HG03558 (cell line): ENCODE measurements around the gene CAPN2.

ENCODE experiments used
- ATAC-seq: cut with Tn5 transposase; IDR thresholded peaks from one replicate; pipeline ENCODE4 v1.9.1; 2021; ENCODE audit warnings: moderate number of reproducible peaks; ENCODE audit not compliant: unreplicated experiment; ENCODE audit errors: extremely low read depth

CAPN2 gene

DNA sequence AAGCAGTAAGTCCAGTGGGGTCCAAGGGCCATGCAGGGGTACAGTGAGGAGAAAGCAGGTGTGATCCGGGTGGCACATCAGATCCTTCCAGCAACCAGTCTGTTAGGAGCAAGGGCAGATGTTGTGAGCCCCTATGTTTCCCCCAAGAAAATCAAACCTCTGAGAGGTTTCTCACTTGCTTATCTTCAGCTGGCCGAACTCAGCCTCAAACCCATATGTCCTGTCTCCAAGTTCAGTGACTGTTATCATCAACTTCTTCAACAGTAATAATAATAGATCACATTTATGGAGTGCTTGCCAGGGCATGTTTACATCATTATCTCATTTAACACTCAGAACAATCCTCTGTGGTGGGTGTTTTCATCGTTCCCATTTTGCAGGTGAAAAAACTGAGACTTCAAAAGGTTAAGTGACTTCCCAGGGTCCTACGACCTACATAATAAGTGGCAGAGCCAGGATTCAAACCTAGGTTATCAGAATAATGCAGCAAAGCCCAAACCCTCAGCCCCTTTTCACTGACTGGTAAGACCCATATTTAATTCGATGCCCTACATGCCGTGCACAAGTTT lies 3.3 kb downstream of the CAPN2 start:
- no peak for ATAC-seq

DNA sequence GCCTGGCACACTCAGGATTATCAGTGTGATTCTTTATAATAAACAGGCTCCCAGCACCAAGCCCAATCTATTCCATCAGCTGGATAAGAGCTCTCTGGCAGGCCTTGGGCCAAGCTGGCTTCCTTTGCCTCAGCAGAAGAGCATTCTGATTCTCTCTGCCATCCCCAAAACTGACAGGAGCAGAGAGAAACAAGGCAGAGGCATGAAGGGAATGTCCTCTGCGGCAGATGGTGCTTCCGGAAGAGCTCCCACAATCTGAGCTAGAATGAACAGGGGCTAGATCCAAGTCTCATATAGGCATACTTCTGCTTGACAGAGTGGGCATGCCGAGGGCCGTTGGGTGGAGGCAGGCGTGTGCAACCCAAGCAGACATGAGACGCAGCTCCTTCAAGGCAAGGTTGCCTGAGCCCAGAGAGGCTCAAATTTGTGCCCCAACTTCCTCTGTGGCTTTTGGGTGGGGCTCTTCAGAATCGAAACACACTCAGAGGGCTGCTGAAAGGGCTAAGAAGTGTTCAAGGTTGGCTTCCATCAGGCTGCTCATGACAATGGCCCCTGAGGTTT lies 4.0 kb downstream of the CAPN2 start:
- no peak for ATAC-seq

DNA sequence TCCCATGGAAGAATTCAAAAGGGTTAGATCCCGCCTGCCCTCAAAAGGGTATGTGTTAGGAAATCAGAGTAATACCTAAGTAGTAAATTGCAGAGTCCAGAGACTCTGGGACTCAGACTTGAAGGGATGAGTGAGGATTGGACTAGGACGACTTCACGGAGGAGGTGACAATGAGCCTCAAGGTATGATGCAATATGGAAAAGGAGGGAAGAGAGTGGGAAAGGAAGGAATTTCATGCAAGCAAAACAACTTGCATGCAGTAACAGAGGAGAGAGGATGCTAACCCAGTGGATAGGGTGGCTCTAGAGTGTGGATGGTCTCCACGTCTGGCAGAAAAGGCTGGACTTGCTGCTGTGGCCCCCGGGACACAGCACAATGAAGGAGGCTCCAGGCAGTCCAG lies 4.8 kb downstream of the CAPN2 start:
- ATAC-seq, result no peak

DNA sequence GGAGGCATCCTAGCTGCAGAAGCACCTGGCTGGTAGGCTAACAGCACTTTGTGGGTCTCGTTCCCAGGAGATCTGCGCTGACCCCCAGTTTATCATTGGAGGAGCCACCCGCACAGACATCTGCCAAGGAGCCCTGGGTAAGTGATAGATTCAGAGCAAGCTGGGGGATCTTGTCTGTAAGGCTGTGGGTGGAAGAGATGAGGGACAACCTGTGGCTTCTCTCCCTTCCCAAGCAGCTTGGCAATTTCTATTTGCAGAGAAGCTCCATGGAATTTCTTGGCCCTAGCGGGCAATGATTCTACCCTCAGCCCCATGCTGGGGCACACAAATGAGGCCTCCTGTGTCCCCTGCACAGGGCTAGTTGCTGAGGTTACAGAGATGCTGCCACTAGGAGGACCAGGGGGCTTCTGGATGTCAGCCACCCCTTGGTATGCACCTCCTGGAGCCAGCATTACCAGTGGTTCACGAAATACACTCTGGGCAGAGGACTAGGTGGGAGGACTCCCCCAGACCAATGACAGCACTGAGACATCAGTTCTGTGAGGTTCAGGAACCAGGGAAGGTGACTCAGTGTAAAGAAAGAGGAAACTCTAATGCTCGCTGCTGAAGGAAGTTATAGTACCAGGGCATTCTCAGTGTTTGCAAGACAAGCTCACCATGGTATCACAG lies 5.5 kb downstream of the CAPN2 start:
- ATAC-seq, result no peak

DNA sequence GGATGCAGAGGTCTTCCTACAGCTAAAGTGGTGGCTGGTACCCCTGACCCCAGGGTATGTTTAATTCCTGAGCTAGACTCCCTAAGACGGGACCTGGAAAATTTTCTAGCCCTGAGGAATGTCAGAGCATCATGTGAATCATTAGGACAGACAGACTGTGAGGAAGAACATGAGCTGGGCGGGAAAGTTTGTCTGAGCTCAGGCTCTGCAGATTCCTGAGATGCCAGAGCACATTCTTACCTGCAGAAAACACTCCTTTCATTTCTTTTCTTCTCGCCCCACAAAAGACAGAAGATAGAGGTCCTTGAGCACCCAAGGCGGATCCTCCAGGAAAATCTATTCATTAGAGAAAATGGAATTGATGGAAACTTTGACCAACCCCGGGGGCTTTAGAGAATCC lies 6.5 kb downstream of the CAPN2 start:
- no peak for ATAC-seq

- no peak for ATAC-seq
Measured at GRCh38 chr1:223720971-223721591, 8.7 kb downstream of the CAPN2 start.

DNA sequence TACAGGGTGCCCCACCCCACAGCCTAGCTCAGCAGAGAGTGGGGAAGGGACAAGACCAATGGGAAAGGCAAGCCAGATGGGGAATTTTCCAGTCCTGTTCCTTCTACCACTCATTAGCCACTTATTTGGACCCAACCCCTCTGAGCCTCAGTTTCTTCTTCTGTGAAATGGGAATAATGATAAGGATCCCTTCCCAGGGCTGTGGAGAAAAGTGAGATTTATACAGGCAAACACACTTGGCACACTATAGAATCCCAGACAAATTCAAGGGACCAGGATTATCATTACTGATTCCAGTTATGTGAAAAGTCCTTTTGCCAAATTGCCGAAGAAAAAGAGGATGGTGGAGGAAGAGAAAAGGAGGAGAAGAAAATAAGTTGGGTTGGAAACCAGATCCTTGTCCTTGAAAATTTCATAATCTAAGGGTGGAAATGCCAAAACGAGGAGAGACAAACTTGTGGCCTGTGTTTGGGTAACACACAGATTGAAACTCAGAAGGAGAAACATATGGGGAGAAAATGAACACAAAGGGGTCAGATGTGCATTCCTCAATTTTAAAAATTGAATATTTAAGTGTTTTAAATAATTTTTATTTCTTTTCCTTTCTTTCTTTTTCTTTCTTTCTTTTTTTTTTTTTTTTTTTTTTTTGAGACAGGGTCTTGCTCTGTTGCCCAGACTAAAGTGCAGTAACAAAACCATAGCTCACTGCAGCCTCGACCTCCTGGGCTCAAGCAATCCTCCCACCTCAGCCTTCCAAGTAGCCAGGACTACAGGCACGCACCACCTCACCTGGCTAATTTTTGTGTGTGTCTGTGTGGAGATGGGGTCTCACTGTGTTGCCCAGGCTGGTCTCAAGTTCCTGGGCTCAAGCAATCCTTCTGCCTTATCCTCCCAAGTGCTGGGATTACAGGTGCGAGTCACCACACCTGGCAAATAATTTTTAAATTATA lies 9.6 kb downstream of the CAPN2 start:
- ATAC-seq, result no peak

DNA sequence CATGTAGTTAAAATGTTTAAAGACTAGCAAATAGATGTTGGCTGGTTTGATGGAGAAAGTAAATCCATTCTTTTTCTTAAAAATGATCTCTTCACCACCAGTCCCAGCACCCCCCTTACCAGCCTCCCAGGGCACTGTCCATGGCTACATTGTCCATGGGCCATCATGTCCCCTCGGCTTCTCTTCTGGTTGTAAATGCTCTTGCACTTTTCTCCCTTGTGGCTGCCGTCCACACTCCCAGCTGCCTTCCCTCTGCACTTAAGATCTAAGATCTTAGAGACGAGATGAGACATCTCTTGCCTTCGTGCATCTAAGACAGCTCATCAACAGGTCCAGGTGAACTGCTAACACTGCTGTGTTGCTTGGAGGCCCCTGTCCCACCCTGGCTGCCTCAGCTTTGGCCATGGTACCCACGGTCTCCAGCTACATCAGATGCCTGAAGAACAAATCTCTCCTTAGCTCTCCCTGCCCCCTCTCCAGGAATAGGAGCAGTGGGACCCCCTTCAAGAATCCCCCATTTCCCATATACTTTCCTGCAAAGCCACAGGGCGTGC lies 11.1 kb downstream of the CAPN2 start:
- no peak for ATAC-seq

- no peak for ATAC-seq
Measured at GRCh38 chr1:223724376-223724775, 12.0 kb downstream of the CAPN2 start.

- no peak for ATAC-seq
Measured at GRCh38 chr1:223725578-223725977, 13.2 kb downstream of the CAPN2 start.

DNA sequence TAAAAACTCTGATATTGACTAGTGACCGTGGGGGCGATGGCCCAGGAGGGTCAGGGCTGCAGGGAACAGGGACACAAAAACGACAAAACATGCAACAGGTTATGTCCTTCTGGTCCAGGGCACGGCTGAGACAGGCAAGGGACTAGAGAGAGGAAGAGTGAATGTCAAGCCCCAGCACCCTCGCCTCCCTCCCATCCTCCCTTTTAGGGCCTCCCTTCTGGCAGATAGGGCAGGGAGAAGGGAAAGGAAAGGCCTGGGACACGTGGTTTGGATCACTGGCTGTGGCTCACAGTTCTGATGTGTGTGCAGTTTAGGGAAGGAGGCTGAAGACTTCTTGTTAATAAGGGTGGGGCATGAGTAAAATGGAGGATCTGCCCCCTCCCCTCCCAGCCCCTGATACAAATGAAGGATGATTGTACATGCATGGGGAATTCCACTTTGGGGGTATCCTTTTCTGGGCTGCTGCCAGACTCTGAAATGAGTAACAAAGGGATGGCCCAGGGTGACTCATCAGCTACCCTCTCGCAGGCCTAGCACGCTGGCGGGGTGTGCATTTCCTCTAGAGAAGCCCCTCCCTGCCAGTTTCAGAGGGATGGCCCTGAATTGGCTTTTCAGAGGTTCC lies 14.2 kb downstream of the CAPN2 start:
- peak; percentile 96 for ATAC-seq

DNA sequence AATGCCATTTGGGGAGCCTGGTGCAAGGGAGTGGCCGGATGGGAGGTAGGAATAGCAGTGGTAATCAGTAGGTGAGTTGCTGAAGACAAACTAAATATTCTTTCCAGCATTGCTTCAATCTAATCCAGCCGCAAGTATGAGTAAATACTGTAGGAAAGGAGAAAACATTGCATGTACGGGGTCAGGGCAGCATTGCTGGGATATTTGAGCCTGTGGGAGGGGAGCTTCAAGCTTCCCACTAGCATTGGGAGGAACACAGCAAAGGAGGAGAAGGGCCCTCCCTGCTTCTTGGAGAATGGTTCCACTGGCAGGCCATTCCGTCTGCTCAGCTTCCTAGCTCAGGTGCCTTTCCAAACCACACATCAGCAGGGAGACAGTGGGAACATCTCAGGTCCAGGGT lies 15.2 kb downstream of the CAPN2 start:
- no peak for ATAC-seq

DNA sequence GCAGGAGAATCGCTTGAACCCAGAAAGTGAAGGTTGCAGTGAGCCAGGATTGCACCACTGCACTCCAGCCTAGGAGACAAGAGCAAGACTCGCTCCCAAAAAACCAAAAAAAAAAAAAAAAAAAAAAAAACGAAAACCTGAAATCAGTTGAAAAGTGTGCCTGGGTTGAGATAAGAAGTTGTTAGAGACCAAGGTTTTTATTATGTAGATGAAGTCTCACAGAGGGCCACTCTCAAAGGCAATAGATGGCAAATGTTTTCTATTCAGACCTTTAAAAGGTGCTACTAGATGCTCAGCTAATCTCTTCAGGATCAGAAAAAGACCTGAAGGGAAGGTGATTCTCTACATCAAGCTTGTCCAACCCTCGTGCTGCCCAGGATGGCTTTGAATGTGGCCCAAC lies 17.6 kb downstream of the CAPN2 start:
- ATAC-seq, result no peak

- no peak for ATAC-seq
Measured at GRCh38 chr1:223730479-223731132, 18.3 kb downstream of the CAPN2 start.

GRCh38 chr1:223731133-223731770 lies 18.9 kb downstream of the CAPN2 start:
- ATAC-seq, result no peak

- ATAC-seq, result no peak
Measured at GRCh38 chr1:223732993-223733798, 20.9 kb downstream of the CAPN2 start.

- ATAC-seq, result no peak
Measured at GRCh38 chr1:223733898-223734852, 21.8 kb downstream of the CAPN2 start.
